ENCODE results near the gene LHX2.

DNA sequence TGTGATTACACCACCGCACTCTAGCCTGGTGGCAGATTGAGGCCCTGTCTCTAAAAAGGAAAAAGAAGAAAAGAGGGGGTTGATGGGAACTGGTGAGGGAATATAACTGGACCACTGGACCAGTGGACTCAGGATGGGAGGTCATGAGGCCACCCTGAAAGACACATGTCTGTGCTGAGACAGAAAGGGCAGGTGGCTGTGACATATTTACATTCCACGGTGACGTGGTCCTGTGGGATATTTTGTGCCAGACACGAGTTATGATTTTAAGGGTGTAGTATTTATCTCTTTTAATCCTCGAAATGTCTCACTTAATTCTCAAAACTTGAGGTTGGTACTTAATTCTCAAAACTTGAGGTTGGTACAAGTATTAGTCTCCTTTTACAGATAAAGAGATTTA, 32.9 kb downstream of the LHX2 start:
- TF ChIP-seq POLR2A (IDR thresholded peaks at IDR 0.05) (no peak), POLR2AphosphoS5 (IDR thresholded peaks at IDR 0.05) (no peak)
- TF ChIP-seq, protein P1, sequence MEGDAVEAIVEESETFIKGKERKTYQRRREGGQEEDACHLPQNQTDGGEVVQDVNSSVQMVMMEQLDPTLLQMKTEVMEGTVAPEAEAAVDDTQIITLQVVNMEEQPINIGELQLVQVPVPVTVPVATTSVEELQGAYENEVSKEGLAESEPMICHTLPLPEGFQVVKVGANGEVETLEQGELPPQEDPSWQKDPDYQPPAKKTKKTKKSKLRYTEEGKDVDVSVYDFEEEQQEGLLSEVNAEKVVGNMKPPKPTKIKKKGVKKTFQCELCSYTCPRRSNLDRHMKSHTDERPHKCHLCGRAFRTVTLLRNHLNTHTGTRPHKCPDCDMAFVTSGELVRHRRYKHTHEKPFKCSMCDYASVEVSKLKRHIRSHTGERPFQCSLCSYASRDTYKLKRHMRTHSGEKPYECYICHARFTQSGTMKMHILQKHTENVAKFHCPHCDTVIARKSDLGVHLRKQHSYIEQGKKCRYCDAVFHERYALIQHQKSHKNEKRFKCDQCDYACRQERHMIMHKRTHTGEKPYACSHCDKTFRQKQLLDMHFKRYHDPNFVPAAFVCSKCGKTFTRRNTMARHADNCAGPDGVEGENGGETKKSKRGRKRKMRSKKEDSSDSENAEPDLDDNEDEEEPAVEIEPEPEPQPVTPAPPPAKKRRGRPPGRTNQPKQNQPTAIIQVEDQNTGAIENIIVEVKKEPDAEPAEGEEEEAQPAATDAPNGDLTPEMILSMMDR (IDR thresholded peaks at IDR 0.05): no peak

Data from prostate gland (tissue), 2 donors.